Subcutaneous adipose tissue (tissue), 4 donors: Measurements from ENCODE around the gene GTPBP4. TPM values are rescaled to one million over a fixed set of nuclear protein-coding genes. Genes with fewer than 3 reads are reported as not detected.

ENCODE experiments used
- CTCF ChIP-seq: fragments of 450-650 bp; IDR thresholded peaks from one replicate; pipeline ENCODE4 v1.5.1; 2016; ENCODE audit warnings: low read depth, mild to moderate bottlenecking, control low read depth, antibody characterized with exemption, moderate library complexity
- total RNA-seq, 4 donors: library from RNA; depleted of rRNA; stranded (reverse); fragments of >200 nt; gene quantifications; one replicate each; pipeline ENCODE4 v1.1.0, GENCODE V29; 2016

Gene GTPBP4
- total RNA-seq, 4 donors from 2014 or later = 26.3 to 31.9 (median 29.6) TPM

- TF ChIP-seq CTCF = no peak
These were observed 4.1 kb upstream of the GTPBP4 start for GRCh38 chr10:983971-984655.

GRCh38 chr10:985361-985760, 2.9 kb upstream of the GTPBP4 start:
- no peak for TF ChIP-seq CTCF

DNA sequence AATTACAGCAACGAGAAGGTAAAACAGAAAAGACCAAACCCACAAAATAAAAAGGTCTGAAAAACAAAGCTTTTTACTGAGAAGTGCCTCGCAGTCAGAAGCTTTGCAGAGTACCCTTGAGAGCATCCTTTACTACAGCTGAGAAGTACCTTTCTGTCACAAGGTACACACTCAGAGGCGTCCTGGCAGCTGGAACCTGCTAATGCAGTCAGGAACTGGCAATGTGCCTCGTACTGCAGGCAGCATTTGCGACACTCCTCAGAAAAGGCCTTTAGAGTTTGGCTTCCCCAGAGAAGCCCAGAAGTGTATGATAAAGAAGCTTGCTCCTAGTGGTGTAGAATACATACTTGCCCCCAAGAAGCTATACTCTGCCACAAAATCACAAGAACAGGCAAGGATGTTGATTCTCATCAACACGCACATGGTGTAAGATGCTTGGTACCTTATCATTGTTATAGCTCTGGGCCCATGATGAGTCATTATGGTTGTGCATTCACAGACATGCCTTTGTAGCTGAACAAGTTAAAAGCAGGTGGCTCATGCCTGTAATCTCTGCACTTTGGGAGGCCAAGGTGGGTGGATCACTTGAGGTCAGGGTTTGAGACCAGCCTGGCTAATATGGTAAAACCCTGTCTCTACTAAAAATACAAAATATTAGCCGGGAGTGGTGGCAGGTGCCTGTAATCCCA, 2.0 kb upstream of the GTPBP4 start:
- no peak for TF ChIP-seq CTCF

DNA sequence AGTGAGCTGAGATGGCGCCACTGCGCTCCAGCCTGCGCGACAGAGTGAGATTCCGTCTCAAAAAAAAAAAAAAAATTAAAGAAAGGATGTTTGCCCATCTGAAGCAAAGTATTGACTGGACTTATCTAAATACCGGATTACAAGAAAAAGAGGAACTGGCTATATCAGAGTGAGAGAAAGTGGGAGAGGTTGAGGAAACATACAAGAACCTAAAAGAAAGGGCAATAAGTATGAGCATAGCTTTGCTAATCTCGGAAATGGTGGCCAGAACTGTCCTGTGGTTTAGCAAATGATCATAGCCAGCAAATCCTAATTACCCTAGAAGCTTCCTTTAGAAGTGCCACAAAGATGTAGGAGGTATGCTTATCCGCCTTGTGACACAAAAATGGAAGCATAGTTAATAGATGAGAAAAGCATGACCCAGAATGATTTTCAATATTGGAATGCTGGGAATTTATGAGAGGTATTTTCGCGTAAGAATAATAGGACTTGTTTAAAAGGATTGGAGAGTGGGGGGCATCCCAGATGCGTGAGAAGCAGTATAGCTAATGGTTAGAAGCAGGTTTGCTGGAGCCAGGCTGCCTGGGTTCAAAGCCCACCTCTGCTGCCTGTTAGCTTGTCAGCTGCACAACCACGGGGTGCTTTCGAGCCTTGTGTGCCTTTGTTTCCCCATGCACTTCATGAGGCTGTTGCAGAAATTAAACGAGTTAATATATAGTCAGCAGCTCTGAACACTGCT, 1.2 kb upstream of the GTPBP4 start:
- no peak for TF ChIP-seq CTCF

DNA sequence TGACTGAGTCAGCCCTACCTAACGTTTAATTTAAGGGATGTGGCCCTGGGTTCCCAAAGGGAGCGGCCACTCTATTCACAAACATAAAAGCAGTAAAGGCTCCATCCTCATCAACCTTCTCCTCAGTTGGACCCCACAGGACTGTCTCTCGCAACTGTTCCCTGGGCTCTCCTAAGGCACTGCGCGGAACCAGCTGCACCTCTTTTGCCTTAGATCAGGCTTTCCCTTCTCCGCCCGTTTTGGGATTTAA, 689 bp upstream of the GTPBP4 start:
- no peak for TF ChIP-seq CTCF

DNA sequence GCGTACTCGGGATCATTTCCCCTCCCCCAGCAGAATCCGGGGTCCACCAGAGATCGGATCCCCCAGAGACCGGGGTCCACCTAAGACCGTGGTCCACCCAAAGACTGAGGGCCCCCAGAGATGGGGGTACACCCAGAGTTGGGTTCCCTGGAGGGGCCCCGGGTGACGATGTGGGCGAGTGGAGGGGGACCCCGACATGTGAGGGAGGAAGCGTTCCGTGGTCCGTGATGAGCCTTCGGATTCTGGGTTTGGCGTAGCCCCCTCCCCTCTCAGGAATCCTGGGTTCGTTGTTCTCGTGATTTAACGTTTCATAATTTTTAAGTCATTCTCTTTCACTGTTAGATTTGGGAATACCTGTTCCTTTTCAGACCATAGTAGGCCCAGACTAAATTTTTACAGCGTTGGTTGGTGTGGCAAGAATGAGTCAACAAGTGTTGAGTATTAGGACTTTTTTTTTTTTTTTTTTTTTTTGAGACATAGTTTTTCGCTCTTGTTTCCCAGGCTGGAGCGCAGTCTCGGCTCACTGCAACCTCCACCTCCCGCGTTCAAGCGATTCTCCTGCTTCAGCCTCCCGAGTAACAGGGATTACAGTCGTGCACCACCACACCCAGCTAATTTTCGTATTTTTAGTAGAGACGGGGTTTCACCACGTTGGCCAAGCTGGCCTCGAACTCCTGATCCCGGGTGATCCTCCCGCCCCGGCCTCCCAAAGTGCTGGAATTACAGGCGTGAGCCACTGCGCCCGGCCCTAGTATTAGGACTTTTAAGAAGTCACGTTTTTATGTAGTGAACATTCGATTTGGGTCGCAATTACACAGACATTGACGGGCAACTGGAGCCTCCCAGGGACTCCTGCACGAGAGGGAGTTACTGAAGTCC, 672 bp downstream of the GTPBP4 start:
- TF ChIP-seq CTCF = no peak
